Natural killer cell treated with Interleukin-12 subunit alpha and Interleukin-12 subunit beta and Interleukin-15 and Interleukin-18, amount 100 ng/mL, for 72 hours (primary cell): Measurements from ENCODE around the gene OR6C70. TPM values are rescaled to one million over a fixed set of nuclear protein-coding genes. Genes with fewer than 3 reads are reported as not detected.
"Not testable (repeated sequence)": the region's sequence is repeated elsewhere in the genome, so short reads cannot be mapped to it uniquely, and the experiment has no call there.

Experiments
- ATAC-seq, 2 donors: fragments of 150-1000 bp; cut with Tn5 transposase in 1 of 2; sonication (Bioruptor Pico), chemical (Tn5 transposase) in 1 of 2; 2 replicates each; pipeline ENCODE4 v1.10.0; 2021
- DNase-seq: peaks from one replicate; pipeline ENCODE4 v3.0.0; 2022; ENCODE audit warnings: low spot score
- H3K27ac Mint-ChIP-seq, 2 donors: 1 replicate in 1 of 2; 2 replicates in 1 of 2; pipeline ENCODE4 v1.8.0; 2022; ENCODE audit warnings: mixed read lengths in 2 of 2, mild to moderate bottlenecking in 1 of 2, moderate library complexity in 1 of 2
- H3K27me3 Mint-ChIP-seq, 2 donors: 1 replicate in 1 of 2; 2 replicates in 1 of 2; pipeline ENCODE4 v1.8.0; 2022; ENCODE audit warnings: mixed read lengths in 2 of 2
- H3K36me3 Mint-ChIP-seq: one replicate; pipeline ENCODE4 v1.8.0; 2022; ENCODE audit warnings: mixed read lengths
- H3K4me1 Mint-ChIP-seq, 2 donors: 1 replicate in 1 of 2; 2 replicates in 1 of 2; pipeline ENCODE4 v1.8.0; 2022; ENCODE audit warnings: low read depth in 2 of 2, mixed read lengths in 2 of 2, mild to moderate bottlenecking in 1 of 2
- H3K4me3 Mint-ChIP-seq: one replicate; pipeline ENCODE4 v1.8.0; 2022; ENCODE audit warnings: mixed read lengths
- H3K9me3 Mint-ChIP-seq: 2 replicates; pipeline ENCODE4 v1.8.0; 2022; ENCODE audit warnings: mixed read lengths
- total RNA-seq, 2 donors: library from RNA; stranded (reverse); gene quantifications; one replicate each; pipeline ENCODE4 v1.2.3, GENCODE V29; 2022

OR6C70 gene
- total RNA-seq, 2 donors from 2014 or later: not detected

- Mint-ChIP-seq H3K27me3 (peaks cover 14 to 17% of the 10 kb centered on the region in 2 donors), H3K4me1 (no peaks in the 10 kb centered on the region), H3K9me3 (no peaks in the 10 kb centered on the region), H3K4me3 (no peak overlapping the region), H3K27ac (no peak overlapping the region), H3K36me3 (no peaks in the 10 kb centered on the region)
- DNase-seq (no peak), ATAC-seq (no peak)
These were observed 21.1 kb downstream of the OR6C70 start for GRCh38 chr12:55448825-55449224.

DNA sequence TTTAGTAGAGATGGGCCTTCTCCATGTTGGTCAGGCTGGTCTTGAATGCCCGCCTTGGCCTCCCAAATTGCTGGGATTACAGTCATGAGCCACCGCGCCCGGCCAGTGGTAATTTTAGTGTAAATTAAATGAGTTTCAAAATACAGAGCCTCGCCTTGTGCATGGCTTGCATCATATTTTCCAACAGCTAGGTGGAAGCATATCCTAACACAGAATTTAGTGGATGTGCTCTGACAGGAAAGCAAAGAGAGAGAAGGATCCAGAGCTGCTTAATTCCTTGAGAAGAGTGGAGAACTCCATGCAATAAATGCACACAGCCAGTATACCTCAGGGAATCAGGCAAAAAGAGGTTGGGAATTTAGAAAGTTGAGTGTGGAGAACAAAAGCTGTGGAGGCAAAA, 23.6 kb downstream of the OR6C70 start:
- DNase-seq: no peak
- H3K27me3 Mint-ChIP-seq: peaks cover 14 to 15% of the 10 kb centered on the region in 2 donors

GRCh38 chr12:55445357-55445756, 24.6 kb downstream of the OR6C70 start:
- no peak overlapping the region for H3K27ac Mint-ChIP-seq
- no peaks in the 10 kb centered on the region for H3K4me1 Mint-ChIP-seq

More for the DNA sequence above, 23.6 kb downstream of the OR6C70 start:
- H3K4me3 Mint-ChIP-seq: no peak overlapping the region
- no peak for ATAC-seq
- H3K9me3 Mint-ChIP-seq: no peaks in the 10 kb centered on the region
- no peak overlapping the region for H3K27ac Mint-ChIP-seq
- H3K4me1 Mint-ChIP-seq: no peaks in the 10 kb centered on the region
- H3K36me3 Mint-ChIP-seq: no peaks in the 10 kb centered on the region

DNA sequence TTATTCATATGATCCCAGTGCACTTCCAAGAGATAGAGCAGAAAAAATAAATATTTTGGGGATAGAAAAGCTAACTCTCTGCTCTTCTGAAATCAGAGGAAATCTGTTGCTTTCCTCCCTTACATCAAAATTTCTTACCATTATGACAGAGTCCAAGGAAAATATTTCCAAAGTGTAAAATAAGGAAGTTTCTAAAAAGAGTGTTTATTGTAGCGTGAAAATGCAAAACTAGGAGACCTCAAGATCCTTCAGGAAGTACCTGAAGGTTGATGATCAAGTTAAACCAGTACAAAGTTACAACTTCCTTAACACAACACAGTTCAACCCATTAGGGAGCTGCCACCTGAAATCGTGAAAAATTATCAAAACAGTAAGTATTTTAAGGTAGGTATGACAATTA, 26.2 kb downstream of the OR6C70 start, which contains the start of gene OR6C2:
Gene OR6C2 (plus strand): TSS at position 301 of the 400 bp plus-strand sequence. CDS start 8,138 bp downstream, outside the sequence.
- Mint-ChIP-seq H3K4me1 (no peaks in the 10 kb centered on the region), H3K4me3 (no peak within 1 kb of the TSS), H3K36me3 (peaks cover 10% of the 10 kb centered on the region), H3K27ac (no peak within 1 kb of the TSS), H3K27me3 (peaks cover 18 to 28% of the 10 kb centered on the region in 2 donors), H3K9me3 (peaks cover 6% of the 10 kb centered on the region)
- DNase-seq: no peak
- no peak for ATAC-seq

More at GRCh38 chr12:55445357-55445756, 24.6 kb downstream of the OR6C70 start:
- DNase-seq: no peak
- Mint-ChIP-seq H3K36me3 (peaks cover 7% of the 10 kb centered on the region), H3K4me3 (no peak overlapping the region), H3K9me3 (peaks cover 3% of the 10 kb centered on the region), H3K27me3 (peaks cover 14 to 18% of the 10 kb centered on the region in 2 donors)
- ATAC-seq: no peak

GRCh38 chr12:55441233-55441632, 28.7 kb downstream of the OR6C70 start:
- DNase-seq, H3K36me3 Mint-ChIP-seq, H3K4me1 Mint-ChIP-seq, H3K27ac Mint-ChIP-seq, H3K9me3 Mint-ChIP-seq, H3K4me3 Mint-ChIP-seq, ATAC-seq: not testable (repeated sequence)
- H3K27me3 Mint-ChIP-seq: peaks cover 17 to 22% of the 10 kb centered on the region in 2 donors

GRCh38 chr12:55428331-55429243, 41.4 kb downstream of the OR6C70 start:
- H3K4me1 Mint-ChIP-seq: no peaks in the 10 kb centered on the region
- no peak overlapping the region for H3K4me3 Mint-ChIP-seq
- ATAC-seq (no peak), DNase-seq (no peak)
- no peaks in the 10 kb centered on the region for H3K9me3 Mint-ChIP-seq
- no peaks in the 10 kb centered on the region for H3K36me3 Mint-ChIP-seq
- H3K27me3 Mint-ChIP-seq: peaks cover 17 to 44% of the 10 kb centered on the region in 2 donors
- no peak overlapping the region for H3K27ac Mint-ChIP-seq

DNA sequence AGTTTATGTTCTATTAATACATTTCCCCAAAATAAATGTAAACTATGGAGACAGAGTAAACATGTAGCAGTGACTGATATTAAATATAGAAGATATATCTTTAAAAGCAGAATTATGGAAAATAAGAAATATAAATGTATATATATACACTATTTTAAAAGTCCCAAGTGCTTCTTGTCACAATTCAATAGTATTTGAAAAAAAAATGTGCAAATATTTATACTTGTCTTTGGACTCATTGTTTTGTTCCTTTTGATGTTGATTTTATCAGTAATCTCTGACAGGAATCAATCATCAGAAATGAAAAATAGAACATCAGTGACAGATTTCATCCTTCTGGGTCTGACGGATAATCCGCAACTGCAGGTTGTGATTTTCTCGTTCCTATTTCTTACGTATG, 44.0 kb downstream of the OR6C70 start, which contains the start of gene OR6C76:
Gene OR6C76 (plus strand): TSS at position 301 of the 400 bp plus-strand sequence. CDS start 0 bp downstream, at position 301.
- Mint-ChIP-seq H3K4me1 (no peaks in the 10 kb centered on the region), H3K27ac (no peak within 1 kb of the TSS), H3K9me3 (no peaks in the 10 kb centered on the region), H3K4me3 (no peak within 1 kb of the TSS), H3K36me3 (no peaks in the 10 kb centered on the region), H3K27me3 (peaks cover 15 to 33% of the 10 kb centered on the region in 2 donors)
- ATAC-seq (no peak), DNase-seq (no peak)

- no peaks in the 10 kb centered on the region for H3K36me3 Mint-ChIP-seq
- peaks cover 0 to 2% of the 10 kb centered on the region in 2 donors for H3K4me1 Mint-ChIP-seq
- no peak overlapping the region for H3K4me3 Mint-ChIP-seq
- no peak overlapping the region for H3K27ac Mint-ChIP-seq
- no peak for ATAC-seq
- no peak for DNase-seq
- H3K27me3 Mint-ChIP-seq: peaks cover 17 to 42% of the 10 kb centered on the region in 2 donors
- H3K9me3 Mint-ChIP-seq: no peaks in the 10 kb centered on the region
These were observed 49.5 kb downstream of the OR6C70 start for GRCh38 chr12:55420307-55420962.

Other genes with a start within 250 kb of the OR6C70 start
- not detected for gene OR10A7, start 249.1 kb downstream of the OR6C70 start, total RNA-seq
- gene OR6C74, start 225.5 kb downstream of the OR6C70 start, total RNA-seq: not detected
- not detected for gene OR6C6, start 173.6 kb downstream of the OR6C70 start, total RNA-seq
- gene OR6C1, start 155.8 kb downstream of the OR6C70 start, total RNA-seq: not detected
- not detected for gene OR6C3, start 139.4 kb downstream of the OR6C70 start, total RNA-seq
- gene OR6C75, start 107.2 kb downstream of the OR6C70 start, total RNA-seq: not detected
- gene OR6C65, start 69.6 kb downstream of the OR6C70 start, total RNA-seq: not detected
- not detected for gene OR6C76, start 43.9 kb downstream of the OR6C70 start, total RNA-seq
- gene OR6C2, start 26.1 kb downstream of the OR6C70 start, total RNA-seq: not detected
- gene OR6C68, start 22.2 kb upstream of the OR6C70 start, total RNA-seq: not detected
- gene OR6C4, start 79.5 kb upstream of the OR6C70 start, total RNA-seq: not detected
- gene OR2AP1, start 102.3 kb upstream of the OR6C70 start, total RNA-seq: not detected
- not detected for gene OR10P1, start 166.8 kb upstream of the OR6C70 start, total RNA-seq
- gene ITGA7, start 237.8 kb upstream of the OR6C70 start, total RNA-seq: 1 to 10 TPM; 2.1 to 4.2 TPM
- 10 to 100 TPM; 54.8 to 85.8 TPM for gene BLOC1S1, start 245.9 kb upstream of the OR6C70 start, total RNA-seq